ENCODE data around the gene DLX1. TPM values are rescaled to one million over a fixed set of nuclear protein-coding genes. Genes with fewer than 3 reads are reported as not detected.
"Not testable (repeated sequence)": the region's sequence is repeated elsewhere in the genome, so short reads cannot be mapped to it uniquely, and the experiment has no call there.

The DLX1 gene
- total RNA-seq, 1 donor from 2014 or later: not detected

- no peak for DNase-seq (ENCODE audit: low spot score)
Measured at GRCh38 chr2:172065111-172065510, 20.2 kb upstream of the DLX1 start.

- no peak for DNase-seq (ENCODE audit: low spot score)
Measured at GRCh38 chr2:172066394-172066886, 18.9 kb upstream of the DLX1 start.

DNA sequence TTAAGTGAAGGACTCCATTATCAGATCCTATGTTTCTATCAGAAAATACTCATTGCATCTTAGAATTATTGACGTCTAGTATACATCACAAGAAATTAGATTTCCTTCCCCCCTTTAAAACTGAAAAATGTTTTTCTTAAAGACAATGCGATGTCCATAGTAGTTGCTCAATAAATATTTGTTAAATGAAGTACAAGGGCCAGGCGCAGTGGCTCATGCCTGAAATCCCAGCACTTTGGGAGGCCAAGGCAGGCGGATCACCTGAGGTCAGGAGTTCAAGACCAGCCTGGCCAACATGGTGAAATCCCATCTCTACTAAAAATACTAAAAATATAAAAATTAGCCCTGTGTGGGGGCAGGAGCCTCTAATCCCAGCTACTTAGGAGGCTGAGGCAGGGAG lies 17.4 kb upstream of the DLX1 start:
- DNase-seq (ENCODE audit: low spot score): not testable (repeated sequence)

DNA sequence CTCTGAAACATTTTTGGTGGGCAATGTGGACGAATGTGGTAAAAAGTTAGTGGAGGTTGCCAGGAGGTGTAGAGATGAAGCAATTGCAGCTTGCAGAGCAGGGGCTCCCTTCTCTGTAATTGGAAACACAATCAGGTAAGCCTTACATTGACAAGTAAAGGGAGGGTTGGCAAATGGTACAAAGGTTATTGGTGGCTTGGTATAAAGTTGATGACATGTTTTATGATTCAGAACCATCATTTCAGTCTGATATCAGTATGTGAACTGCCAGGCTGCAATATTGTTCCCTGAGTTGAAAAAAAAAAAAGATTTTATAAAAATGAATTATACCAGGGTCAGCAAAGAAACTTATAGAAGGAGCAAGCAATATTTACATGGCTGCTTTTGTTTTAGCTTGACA lies 14.4 kb upstream of the DLX1 start:
- DNase-seq (ENCODE audit: low spot score): no peak

DNA sequence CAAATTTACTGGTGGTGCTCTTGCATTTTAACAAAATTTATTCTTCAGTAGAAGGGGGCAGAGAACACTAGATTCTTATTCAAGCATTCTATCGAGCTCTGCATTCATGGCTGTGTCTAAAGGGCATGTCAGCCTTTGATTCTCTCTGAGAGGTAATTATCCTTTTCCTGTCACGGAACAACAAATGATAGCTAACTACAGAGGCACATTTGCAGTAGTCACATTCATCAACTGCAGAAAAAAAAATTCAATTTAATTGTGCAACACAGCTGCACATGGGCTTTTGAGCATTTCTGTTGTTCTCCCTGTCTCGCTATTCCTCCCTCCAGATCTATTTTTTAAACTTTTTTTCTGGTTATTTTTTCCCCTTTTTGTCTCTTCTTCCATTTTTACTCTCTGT lies 13.0 kb upstream of the DLX1 start:
- DNase-seq (ENCODE audit: low spot score): no peak

DNA sequence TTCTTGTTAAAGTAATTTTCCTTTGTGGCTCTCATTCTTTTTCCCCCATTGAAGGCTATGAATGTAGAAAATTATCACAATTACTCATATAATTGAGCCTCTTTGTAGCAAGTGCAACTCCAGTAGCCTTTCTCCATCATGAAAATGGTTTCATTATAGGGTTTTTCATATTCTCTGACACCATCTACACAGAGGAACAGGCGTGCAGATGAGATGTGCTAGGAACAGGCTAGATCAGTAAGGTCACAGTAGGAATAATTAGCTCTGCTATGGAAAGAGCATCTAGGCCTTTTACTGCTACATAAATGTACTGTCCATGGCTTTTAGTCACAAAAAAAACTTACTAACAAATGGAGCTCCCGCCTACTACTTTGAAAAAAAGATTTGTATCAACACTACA lies 12.6 kb upstream of the DLX1 start:
- no peak for DNase-seq (ENCODE audit: low spot score)

GRCh38 chr2:172073518-172073917 lies 11.8 kb upstream of the DLX1 start:
- DNase-seq (ENCODE audit: low spot score): no peak

DNA sequence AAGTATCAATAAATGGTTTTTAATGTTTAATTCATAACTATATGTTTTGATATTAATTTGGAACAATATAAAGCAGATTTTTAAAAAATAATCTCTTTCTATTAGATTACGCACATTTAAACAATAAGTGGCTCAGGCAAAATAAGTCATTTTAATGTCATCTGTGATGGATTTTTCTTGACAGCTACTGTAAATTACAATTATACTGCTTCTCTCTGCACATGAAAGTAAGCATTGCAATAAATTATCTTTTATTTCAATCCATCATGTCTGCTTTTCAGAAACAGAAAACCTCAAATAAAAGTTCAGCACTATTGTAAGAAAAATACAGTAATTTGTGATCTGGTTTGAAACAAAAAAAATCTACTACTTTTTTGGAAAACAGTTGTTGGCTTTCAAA lies 11.1 kb upstream of the DLX1 start:
- no peak for DNase-seq (ENCODE audit: low spot score)

DNA sequence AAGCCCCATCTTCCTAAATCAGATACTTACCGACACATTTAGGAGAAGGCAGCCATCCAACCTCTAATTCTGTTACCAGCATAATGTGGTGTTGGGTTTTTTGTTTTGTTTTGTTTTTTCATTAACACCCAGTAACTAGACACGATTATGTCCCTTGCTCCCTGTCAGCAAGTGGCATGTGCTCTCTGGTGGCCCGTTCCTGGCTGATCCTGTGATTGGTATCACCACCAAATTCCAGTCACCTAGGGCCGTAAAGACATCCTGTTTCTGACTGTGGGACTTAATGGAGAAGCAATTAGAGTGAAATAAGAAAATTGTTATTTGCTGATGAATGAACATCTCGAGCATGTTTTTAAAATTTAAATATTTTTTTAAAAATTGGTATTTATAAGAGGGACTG lies 5.9 kb upstream of the DLX1 start:
- no peak for DNase-seq (ENCODE audit: low spot score)

- no peak for DNase-seq (ENCODE audit: low spot score)
Measured at GRCh38 chr2:172079838-172080640, 5.3 kb upstream of the DLX1 start.

GRCh38 chr2:172080641-172081220 lies 4.6 kb upstream of the DLX1 start:
- DNase-seq (ENCODE audit: low spot score): no peak

- no peak for DNase-seq (ENCODE audit: low spot score)
Measured at GRCh38 chr2:172081221-172082022, 3.9 kb upstream of the DLX1 start.

GRCh38 chr2:172082105-172082943 lies 3.0 kb upstream of the DLX1 start:
- DNase-seq (ENCODE audit: low spot score): no peak

DNA sequence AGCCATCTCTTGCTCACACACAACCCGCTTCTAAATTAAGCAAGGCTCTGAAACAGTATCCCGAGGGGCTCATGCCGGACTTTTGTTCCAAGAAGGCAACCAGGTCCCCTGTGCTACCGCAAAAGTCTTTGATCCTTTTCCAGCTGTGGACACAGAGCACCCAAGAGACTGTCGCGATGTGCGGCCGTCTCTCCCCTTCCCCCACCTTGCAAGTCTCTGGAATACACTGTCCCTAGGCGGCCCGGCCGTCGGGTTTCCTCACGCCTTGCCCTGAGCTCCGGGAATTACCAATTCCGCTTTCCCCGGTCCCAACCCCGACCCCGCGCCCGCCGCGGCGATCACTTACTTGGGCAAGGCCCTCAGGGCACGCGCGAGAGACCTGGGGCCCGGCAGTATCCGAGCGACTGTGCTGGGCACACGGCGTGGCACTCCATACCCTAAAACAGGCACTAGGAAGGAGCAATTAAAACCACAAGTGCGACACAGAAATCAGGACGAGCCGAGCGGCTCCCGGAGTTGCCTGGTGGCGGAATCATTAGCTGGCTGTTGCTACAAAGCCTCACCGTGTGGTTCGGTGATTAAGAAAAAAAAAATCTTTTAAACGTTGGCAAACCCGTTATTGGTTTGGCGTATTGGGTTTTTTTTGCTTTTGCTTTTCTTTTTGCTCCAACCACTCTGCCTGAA lies 2.2 kb upstream of the DLX1 start:
- no peak for DNase-seq (ENCODE audit: low spot score)

DNA sequence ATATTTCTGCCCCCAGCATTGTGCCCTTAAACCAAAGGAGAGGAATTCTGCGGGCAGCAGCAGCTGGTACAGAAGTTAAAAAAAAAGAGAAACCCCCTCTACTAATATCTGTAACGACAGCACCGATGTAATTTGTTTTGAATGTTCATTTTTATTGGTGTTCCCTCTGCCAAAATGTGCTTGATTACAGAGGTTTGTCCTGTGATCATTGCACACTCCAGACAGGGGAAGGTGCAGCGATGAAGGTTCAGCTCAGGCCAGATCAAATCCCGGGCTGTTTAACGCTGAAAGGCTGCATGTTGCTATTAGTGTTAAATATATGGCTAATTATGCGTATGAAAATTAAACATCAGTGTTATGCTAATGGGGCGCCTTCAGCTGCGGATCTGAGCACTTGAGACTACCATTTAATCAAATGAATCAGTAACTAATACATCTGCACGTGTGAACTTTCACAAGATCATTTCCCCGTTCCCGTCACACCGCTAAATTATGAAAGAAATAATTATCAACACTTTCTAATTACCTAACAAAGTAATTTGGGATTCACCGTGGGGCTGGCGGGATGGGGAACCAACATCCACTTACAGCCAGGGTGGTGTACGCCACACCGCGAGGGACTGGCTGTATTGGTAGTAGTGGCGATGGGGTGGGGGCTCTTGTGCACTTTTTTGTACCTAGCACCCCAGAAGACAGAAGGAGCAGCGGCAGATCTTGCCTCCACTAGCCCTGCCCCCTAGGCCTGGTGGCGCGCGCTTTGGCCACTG lies 1.5 kb upstream of the DLX1 start:
- DNase-seq (ENCODE audit: low spot score): no peak

DNA sequence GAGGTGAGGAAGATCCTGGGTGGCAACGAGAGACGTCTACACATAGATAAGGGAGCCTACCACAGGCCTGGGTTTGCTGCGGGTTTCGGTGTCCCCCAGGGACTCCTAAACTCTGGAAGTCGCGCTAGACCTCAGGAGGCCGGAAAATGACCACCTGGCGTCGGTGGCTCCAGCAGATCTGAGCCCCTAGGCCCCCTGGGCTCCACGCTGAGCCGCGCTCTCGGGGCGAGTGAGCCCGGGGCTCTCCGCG lies 987 bp upstream of the DLX1 start:
- DNase-seq (ENCODE audit: low spot score): no peak

GRCh38 chr2:172084645-172085459 lies 455 bp upstream of the DLX1 start:
- DNase-seq (ENCODE audit: low spot score): no peak

DNA sequence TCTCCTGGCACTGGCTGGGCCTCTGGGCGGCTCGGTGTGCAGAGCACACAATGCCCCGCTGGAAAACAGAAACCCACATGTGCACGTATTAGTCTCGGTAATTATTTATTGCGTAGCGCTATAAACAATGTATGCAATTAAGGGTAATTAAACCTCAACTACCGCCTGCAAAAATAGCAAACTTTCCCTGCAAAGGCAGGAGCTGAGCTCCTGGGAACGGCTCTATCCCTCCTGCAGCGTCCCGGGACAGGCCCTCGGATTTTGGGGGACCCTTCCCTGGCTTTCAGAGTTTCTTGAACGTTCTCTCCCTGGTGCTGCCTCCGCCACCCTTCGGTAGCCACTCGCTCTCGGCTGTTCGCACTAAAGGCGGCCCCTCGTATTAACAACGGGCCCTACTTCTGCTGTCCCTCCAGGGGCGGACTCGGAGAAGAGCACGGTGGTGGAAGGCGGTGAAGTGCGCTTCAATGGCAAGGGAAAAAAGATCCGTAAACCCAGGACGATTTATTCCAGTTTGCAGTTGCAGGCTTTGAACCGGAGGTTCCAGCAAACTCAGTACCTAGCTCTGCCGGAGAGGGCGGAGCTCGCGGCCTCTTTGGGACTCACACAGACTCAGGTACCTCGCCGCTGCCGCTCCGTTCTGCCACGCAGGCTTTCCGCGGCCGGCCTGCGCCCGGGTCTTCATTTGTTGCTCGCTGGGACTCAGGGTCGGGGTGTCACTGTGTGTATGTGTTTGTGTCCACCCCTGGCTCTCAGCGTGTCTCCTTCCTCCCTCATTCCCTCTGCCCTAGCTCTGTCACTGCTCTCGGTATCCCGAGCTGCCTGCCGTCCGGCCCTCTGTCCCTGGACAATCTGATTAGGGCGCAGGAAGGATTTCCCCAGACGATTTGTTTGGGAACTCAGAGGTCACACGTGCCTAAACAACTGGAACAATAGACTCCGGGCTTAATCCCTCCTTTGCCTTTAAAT lies 1.2 kb downstream of the DLX1 start:
- DNase-seq (ENCODE audit: low spot score): no peak
